Ovary (tissue), 3 donors: ENCODE measurements around the gene ERICH4.

Experiments used
- CTCF ChIP-seq, 3 donors: fragments of 450-650 bp in 2 of 3; fragments of 200-600 bp in 1 of 3; IDR thresholded peaks; one replicate each; pipeline versions ENCODE4 v1.5.1 to v1.8.0; 2016 to 2022; ENCODE audit warnings: antibody characterized with exemption in 3 of 3, mild to moderate bottlenecking in 1 of 3
- EP300 ChIP-seq: sonication (generic); formaldehyde crosslinking; IDR thresholded peaks from one replicate; pipeline ENCODE4 v1.6.1; 2017; ENCODE audit warnings: antibody characterized with exemption
- POLR2A ChIP-seq: fragments of 450-650 bp; IDR thresholded peaks from one replicate; pipeline ENCODE4 v1.6.1; 2017; ENCODE audit warnings: antibody characterized with exemption, mild to moderate bottlenecking, moderate library complexity
- donor health status: DM: no; HTN: no; CAD: no.

GRCh38 chr19:41422456-41422855 lies 20.5 kb upstream of the ERICH4 start:
- no peak for TF ChIP-seq POLR2A
- no peak for TF ChIP-seq CTCF (IDR thresholded peaks at IDR 0.05)
- TF ChIP-seq EP300, result no peak
